IMR-90 (cell line): ENCODE results near the gene SH3BP5. TPM values are rescaled to one million over a fixed set of nuclear protein-coding genes. Genes with fewer than 3 reads are reported as not detected.

Source experiments
- ATAC-seq: fragments of 200-7000 bp; cut with Tn5 transposase; 2 replicates; pipeline ENCODE4 v1.9.1; 2020; ENCODE audit warnings: low read depth, mild to moderate bottlenecking, moderate library complexity
- BruUV-seq: library from RNA; stranded (reverse); fragments of 400-500 nt; replicated peaks from 2 replicates; lab custom pipeline; 2021; lab: Mats Ljungman, UMichigan
- CTCF ChIA-PET: fragments of 300-600 bp; formaldehyde crosslinking; extraction: SDS; loops from one replicate; lab custom pipeline; 2021; ENCODE audit warnings: antibody characterized with exemption; lab: Yijun Ruan, JAX
- POLR2A ChIA-PET: fragments of 300-600 bp; sonication (Branson Sonifier 250); formaldehyde crosslinking; loops from one replicate; lab custom pipeline; 2022; ENCODE audit warnings: antibody characterized with exemption; ENCODE audit not compliant: unreplicated experiment; lab: Charles Lee
- DNase-seq: peaks from one replicate; pipeline ENCODE4 v3.0.0; 2013
- H2AFZ ChIP-seq: replicated peaks from 2 replicates; pipeline ENCODE3; 2013; ENCODE audit warnings: low read length, mild to moderate bottlenecking; ENCODE audit not compliant: poor library complexity
- H2AK5ac ChIP-seq: 2 replicates; pipeline ENCODE4 v1.6.1; 2013; ENCODE audit warnings: low read depth, low read length, inconsistent platforms
- H2AK9ac ChIP-seq: replicated peaks from 2 replicates; pipeline ENCODE3; 2013; ENCODE audit warnings: mild to moderate bottlenecking, low read depth, low read length, moderate library complexity; ENCODE audit not compliant: poor library complexity
- H2BK120ac ChIP-seq: 2 replicates; pipeline ENCODE4 v1.6.1; 2013; ENCODE audit warnings: low read depth, low read length, inconsistent platforms
- H2BK15ac ChIP-seq: 3 replicates; pipeline ENCODE4 v1.6.1; 2013; ENCODE audit warnings: low read depth, low read length, inconsistent platforms
- H2BK20ac ChIP-seq: 2 replicates; pipeline ENCODE4 v1.6.1; 2013; ENCODE audit warnings: low read depth, mild to moderate bottlenecking, inconsistent platforms, low read length, moderate library complexity
- H2BK5ac ChIP-seq: 2 replicates; pipeline ENCODE4 v1.6.1; 2013; ENCODE audit warnings: mild to moderate bottlenecking, low read depth, low read length, inconsistent platforms; ENCODE audit not compliant: poor library complexity, severe bottlenecking
- H3K14ac ChIP-seq: replicated peaks from 2 replicates; pipeline ENCODE4 v1.6.1; 2013; ENCODE audit warnings: low read depth, low read length, inconsistent platforms
- H3K18ac ChIP-seq: 2 replicates; pipeline ENCODE4 v1.6.1; 2013; ENCODE audit warnings: low read depth, low read length, control low read depth
- H3K23ac ChIP-seq: 2 replicates; pipeline ENCODE4 v1.6.1; 2013; ENCODE audit warnings: low read depth, low read length, inconsistent platforms
- H3K27ac ChIP-seq: 2 replicates; pipeline ENCODE4 v1.5.1; 2013; ENCODE audit warnings: mild to moderate bottlenecking, control low read depth, low read length; ENCODE audit not compliant: insufficient read depth
- H3K27me3 ChIP-seq: 2 replicates; pipeline ENCODE4 v1.6.1; 2013; ENCODE audit warnings: low read length; ENCODE audit not compliant: control insufficient read depth, insufficient read depth
- H3K36me3 ChIP-seq: 2 replicates; pipeline ENCODE4 v1.6.1; 2013; ENCODE audit warnings: low read length, mixed read lengths; ENCODE audit not compliant: control insufficient read depth, insufficient read depth
- H3K4ac ChIP-seq: 2 replicates; pipeline ENCODE4 v1.6.1; 2013; ENCODE audit warnings: low read depth, low read length, inconsistent platforms
- H3K4me1 ChIP-seq: 2 replicates; pipeline ENCODE4 v1.6.1; 2013; ENCODE audit warnings: low read length, mixed read lengths; ENCODE audit not compliant: control insufficient read depth, insufficient read depth
- H3K4me2 ChIP-seq: 2 replicates; pipeline ENCODE4 v1.6.1; 2013; ENCODE audit warnings: low read depth, mild to moderate bottlenecking, control low read depth, low read length, moderate library complexity
- H3K4me3 ChIP-seq: 2 replicates; pipeline ENCODE4 v1.5.1; 2013; ENCODE audit warnings: low read depth, mild to moderate bottlenecking, control low read depth, low read length, moderate library complexity; ENCODE audit not compliant: insufficient read depth
- H3K56ac ChIP-seq: 2 replicates; pipeline ENCODE4 v1.6.1; 2013; ENCODE audit warnings: low read length, inconsistent platforms; ENCODE audit not compliant: insufficient read depth; ENCODE audit errors: extremely low read depth
- H3K79me1 ChIP-seq, 2 experiments: 2 replicates each; pipeline ENCODE4 v1.6.1; 2013; ENCODE audit warnings: low read length in 2 of 2, inconsistent platforms in 1 of 2, low read depth in 1 of 2
- H3K9ac ChIP-seq: 2 replicates; pipeline ENCODE4 v1.6.1; 2013; ENCODE audit warnings: low read depth, low read length, control low read depth
- H3K9me1 ChIP-seq: 2 replicates; pipeline ENCODE4 v1.6.1; 2013; ENCODE audit warnings: low read length, inconsistent platforms; ENCODE audit not compliant: insufficient read depth
- H3K9me3 ChIP-seq: 2 replicates; pipeline ENCODE4 v1.6.1; 2013; ENCODE audit warnings: low read length; ENCODE audit not compliant: control insufficient read depth, insufficient read depth
- H4K20me1 ChIP-seq: 2 replicates; pipeline ENCODE4 v1.6.1; 2013; ENCODE audit warnings: low read length, inconsistent platforms; ENCODE audit not compliant: insufficient read depth
- H4K5ac ChIP-seq: 2 replicates; pipeline ENCODE4 v1.6.1; 2013; ENCODE audit warnings: mild to moderate bottlenecking, low read depth, low read length, control low read depth
- H4K8ac ChIP-seq, 2 experiments: 2 replicates each; pipeline ENCODE4 v1.6.1; 2013; ENCODE audit warnings: low read depth in 2 of 2, low read length in 2 of 2, control low read depth in 1 of 2, inconsistent platforms in 1 of 2
- H4K91ac ChIP-seq: 2 replicates; pipeline ENCODE4 v1.6.1; 2013; ENCODE audit warnings: low read depth, low read length, inconsistent platforms; ENCODE audit not compliant: insufficient read depth
- BHLHE40 ChIP-seq: fragments of 150-350 bp; IDR thresholded peaks from 2 replicates; pipeline ENCODE4 v1.6.1; 2016; ENCODE audit warnings: mild to moderate bottlenecking, low read depth, low read length
- CEBPB ChIP-seq: IDR thresholded peaks from 2 replicates; pipeline ENCODE4 v1.6.1; 2012; ENCODE audit warnings: low read depth, low read length, improper control_type of control experiment
- FOS ChIP-seq: fragments of 150-350 bp; IDR thresholded peaks from 2 replicates; pipeline ENCODE4 v1.6.1; 2016; ENCODE audit warnings: low read depth, low read length
- MAFK ChIP-seq: IDR thresholded peaks from 2 replicates; pipeline ENCODE4 v1.6.1; 2012; ENCODE audit warnings: low read depth, low read length, improper control_type of control experiment
- MXI1 ChIP-seq: IDR thresholded peaks from 2 replicates; pipeline ENCODE4 v1.6.1; 2012; ENCODE audit warnings: low read depth, mild to moderate bottlenecking, low read length, moderate library complexity, borderline replicate concordance
- RAD21 ChIP-seq: IDR thresholded peaks from 2 replicates; pipeline ENCODE4 v1.6.1; 2012; ENCODE audit warnings: low read length, improper control_type of control experiment
- RCOR1 ChIP-seq: IDR thresholded peaks from 2 replicates; pipeline ENCODE4 v1.6.1; 2012; ENCODE audit warnings: mild to moderate bottlenecking, low read length, improper control_type of control experiment; ENCODE audit not compliant: insufficient replicate concordance
- SMC3 ChIP-seq: fragments of 150-350 bp; IDR thresholded peaks from 2 replicates; pipeline ENCODE4 v1.6.1; 2016; ENCODE audit warnings: low read depth, mild to moderate bottlenecking, antibody characterized with exemption, low read length, moderate library complexity
- WGBS, 2 experiments: methylation state at CpG; one replicate each; pipeline versions ENCODE4 v1.1.5 to v1.1.7; 2013; ENCODE audit warnings: missing lambda C conversion rate in 2 of 2; ENCODE audit not compliant: insufficient read length in 1 of 2; ENCODE audit errors: extremely low coverage in 2 of 2; 5-methylcytosine and 5-hydroxymethylcytosine counted together
- dilution Hi-C: fragments of 300-500 bp; cut with HindIII; formaldehyde crosslinking; loops from one replicate; pipeline ENCODE4 v1.14.3; 2018; ENCODE audit warnings: low sequenced_read_pairs; ENCODE audit not compliant: unreplicated experiment
- in situ Hi-C: fragments of 300-500 bp; cut with MboI; formaldehyde crosslinking; loops from 3 replicates; pipeline ENCODE4 v1.14.3; 2019; ENCODE audit warnings: low sequenced_read_pairs, inconsistent platforms, mixed read lengths
- intact Hi-C: fragments of 100-400 bp; cut with micrococcal nuclease; formaldehyde crosslinking; loops from 2 replicates; pipeline ENCODE4 v1.10.0; 2022
- polyA plus RNA-seq, 3 experiments: library from polyadenylated mRNA; depleted of rRNA; stranded (reverse); fragments of >200 nt; gene quantifications; 2 replicates each; pipeline ENCODE4 v1.2.3, GENCODE V29; 2012; ENCODE audit warnings: low replicate concordance in 1 of 3
- total RNA-seq: library from RNA; depleted of rRNA; stranded (reverse); fragments of >200 nt; gene quantifications from 2 replicates; pipeline ENCODE4 v1.2.3, GENCODE V29; 2012
- TF ChIP-seq, protein P1 (sequence below): conservative IDR thresholded peaks from 2 replicates; pipeline ENCODE4 v1.5.1; 2012; ENCODE audit warnings: mild to moderate bottlenecking, low read depth, low read length, improper control_type of control experiment
- TF ChIP-seq, protein P2 (sequence below): fragments of 150-350 bp; IDR thresholded peaks from 2 replicates; pipeline ENCODE4 v1.6.1; 2017; ENCODE audit warnings: mild to moderate bottlenecking, antibody characterized with exemption, low read length, low read depth

The SH3BP5 gene
- total and polyA plus RNA-seq, 2 of the 4 experiments (the other 2 are of a cell fraction), result 14.0 to 23.5 TPM

- no peak overlapping the region for H2AK5ac ChIP-seq
- WGBS, 2 experiments, result no CpG with 5 or more reads among the region's 10 CpGs
- ChIA-PET POLR2A (no interaction called here), CTCF (interaction anchor here (1.4 kb wide), 1 partner anchor 44 kb away, joined by 3 read pairs; the partner anchor contains the start of gene SH3BP5)
- H3K14ac ChIP-seq, result no peak overlapping the region
- H3K4me1 ChIP-seq, result peaks cover 9% of the 10 kb centered on the region
- no peak overlapping the region for H3K4me2 ChIP-seq
- H2AK9ac ChIP-seq, result no peak overlapping the region
- ATAC-seq (no peak), DNase-seq (no peak)
- dilution Hi-C loops (no loop called here), intact Hi-C loops (no loop called here), in situ Hi-C loops (no loop called here)
- no peak overlapping the region for H2BK15ac ChIP-seq
- peaks cover 0 to 3% of the 10 kb centered on the region in 2 experiments; a peak in 1 of 4 replicates for H3K79me1 ChIP-seq
- H3K9ac ChIP-seq, result no peak overlapping the region
- no peaks in the 10 kb centered on the region for H3K27me3 ChIP-seq
- no peak overlapping the region for H3K4ac ChIP-seq
- H4K5ac ChIP-seq, result no peak overlapping the region
- no peak overlapping the region for H2BK5ac ChIP-seq
- no peak overlapping the region for H3K4me3 ChIP-seq
- no peaks in the 10 kb centered on the region for H3K9me3 ChIP-seq
- no peaks in the 10 kb centered on the region for H3K36me3 ChIP-seq
- H4K8ac ChIP-seq, result no peak overlapping the region
- no peak overlapping the region for H2BK20ac ChIP-seq
- no peak overlapping the region for H3K56ac ChIP-seq
- H3K9me1 ChIP-seq, result no peaks in the 10 kb centered on the region
- no peak overlapping the region for H2BK120ac ChIP-seq
- no peak overlapping the region for H3K27ac ChIP-seq
- H3K23ac ChIP-seq, result no peak overlapping the region
- BruUV-seq, result no TSS peak
- no peaks in the 10 kb centered on the region for H4K20me1 ChIP-seq
- no peak overlapping the region for H3K18ac ChIP-seq
- no peak overlapping the region for H2AFZ ChIP-seq
- TF ChIP-seq SMC3 (no peak), RCOR1 (no peak), RAD21 (no peak), MAFK (no peak), BHLHE40 (no peak), FOS (no peak), CEBPB (no peak), MXI1 (no peak)
- TF ChIP-seq, protein P1, sequence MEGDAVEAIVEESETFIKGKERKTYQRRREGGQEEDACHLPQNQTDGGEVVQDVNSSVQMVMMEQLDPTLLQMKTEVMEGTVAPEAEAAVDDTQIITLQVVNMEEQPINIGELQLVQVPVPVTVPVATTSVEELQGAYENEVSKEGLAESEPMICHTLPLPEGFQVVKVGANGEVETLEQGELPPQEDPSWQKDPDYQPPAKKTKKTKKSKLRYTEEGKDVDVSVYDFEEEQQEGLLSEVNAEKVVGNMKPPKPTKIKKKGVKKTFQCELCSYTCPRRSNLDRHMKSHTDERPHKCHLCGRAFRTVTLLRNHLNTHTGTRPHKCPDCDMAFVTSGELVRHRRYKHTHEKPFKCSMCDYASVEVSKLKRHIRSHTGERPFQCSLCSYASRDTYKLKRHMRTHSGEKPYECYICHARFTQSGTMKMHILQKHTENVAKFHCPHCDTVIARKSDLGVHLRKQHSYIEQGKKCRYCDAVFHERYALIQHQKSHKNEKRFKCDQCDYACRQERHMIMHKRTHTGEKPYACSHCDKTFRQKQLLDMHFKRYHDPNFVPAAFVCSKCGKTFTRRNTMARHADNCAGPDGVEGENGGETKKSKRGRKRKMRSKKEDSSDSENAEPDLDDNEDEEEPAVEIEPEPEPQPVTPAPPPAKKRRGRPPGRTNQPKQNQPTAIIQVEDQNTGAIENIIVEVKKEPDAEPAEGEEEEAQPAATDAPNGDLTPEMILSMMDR, result no peak
- TF ChIP-seq, protein P2, sequence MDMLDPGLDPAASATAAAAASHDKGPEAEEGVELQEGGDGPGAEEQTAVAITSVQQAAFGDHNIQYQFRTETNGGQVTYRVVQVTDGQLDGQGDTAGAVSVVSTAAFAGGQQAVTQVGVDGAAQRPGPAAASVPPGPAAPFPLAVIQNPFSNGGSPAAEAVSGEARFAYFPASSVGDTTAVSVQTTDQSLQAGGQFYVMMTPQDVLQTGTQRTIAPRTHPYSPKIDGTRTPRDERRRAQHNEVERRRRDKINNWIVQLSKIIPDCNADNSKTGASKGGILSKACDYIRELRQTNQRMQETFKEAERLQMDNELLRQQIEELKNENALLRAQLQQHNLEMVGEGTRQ, result no peak
- H4K91ac ChIP-seq, result no peak overlapping the region
Observed at GRCh38 chr3:15288331-15289035, 43.9 kb downstream of the SH3BP5 start.
